Naive B cell (primary cell): ENCODE results near the gene TMEM254. TPM values are rescaled to one million over a fixed set of nuclear protein-coding genes. Genes with fewer than 3 reads are reported as not detected.
"Not testable (repeated sequence)": the region's sequence is repeated elsewhere in the genome, so short reads cannot be mapped to it uniquely, and the experiment has no call there.

Experiments
- ATAC-seq, 2 donors: fragments of 150-1000 bp; cut with Tn5 transposase; 2 replicates each; pipeline ENCODE4 v1.10.0; 2021; ENCODE audit warnings: low read depth in 2 of 2, mild to moderate bottlenecking in 2 of 2, moderate library complexity in 2 of 2
- DNase-seq: peaks from one replicate; pipeline ENCODE4 v3.0.0; 2022
- H3K27ac Mint-ChIP-seq, 6 donors: one replicate each; pipeline ENCODE4 v1.8.0; 2020 to 2022; ENCODE audit warnings: mild to moderate bottlenecking in 6 of 6, mixed read lengths in 6 of 6, moderate library complexity in 5 of 6, inconsistent platforms in 2 of 6
- H3K27me3 Mint-ChIP-seq, 3 donors: one replicate each; pipeline ENCODE4 v1.8.0; 2021 to 2022; ENCODE audit warnings: mixed read lengths in 3 of 3, mild to moderate bottlenecking in 1 of 3
- H3K36me3 Mint-ChIP-seq, 2 donors: one replicate each; pipeline ENCODE4 v1.8.0; 2020 to 2022; ENCODE audit warnings: mixed read lengths in 2 of 2, inconsistent platforms in 1 of 2, mild to moderate bottlenecking in 1 of 2
- H3K4me1 Mint-ChIP-seq, 3 donors: one replicate each; pipeline ENCODE4 v1.8.0; 2020 to 2022; ENCODE audit warnings: mixed read lengths in 3 of 3, inconsistent platforms in 1 of 3, mild to moderate bottlenecking in 1 of 3, moderate library complexity in 1 of 3
- H3K4me3 Mint-ChIP-seq, 8 donors: one replicate each; pipeline ENCODE4 v1.8.0; 2020 to 2022; ENCODE audit warnings: mild to moderate bottlenecking in 8 of 8, mixed read lengths in 8 of 8, moderate library complexity in 8 of 8, inconsistent platforms in 2 of 8
- H3K9me3 Mint-ChIP-seq, 7 donors: one replicate each; pipeline ENCODE4 v1.8.0; 2020 to 2022; ENCODE audit warnings: mixed read lengths in 7 of 7, mild to moderate bottlenecking in 5 of 7, inconsistent platforms in 2 of 7, moderate library complexity in 1 of 7
- polyA plus RNA-seq, 6 donors: library from polyadenylated mRNA; unstranded; fragments of 300-500 nt; fragmentation: Illumina TruSeq; gene quantifications; one replicate each; pipeline ENCODE4 v1.2.3, GENCODE V29; 2021; ENCODE audit warnings: low read depth in 6 of 6

Gene TMEM254
- polyA plus RNA-seq, 6 donors from 2014 or later = 26.2 to 46.5 (median 36.7) TPM

- Mint-ChIP-seq H3K4me1 (no peaks in the 10 kb centered on the region), H3K4me3 (no peak overlapping the region), H3K36me3 (peaks cover 5 to 8% of the 10 kb centered on the region in 2 donors), H3K27ac (no peak overlapping the region), H3K27me3 (no peaks in the 10 kb centered on the region), H3K9me3 (no peaks in the 10 kb centered on the region)
- DNase-seq = no peak
- ATAC-seq = no peak
Observed at GRCh38 chr10:80090121-80090520, 11.7 kb downstream of the TMEM254 start.

DNA sequence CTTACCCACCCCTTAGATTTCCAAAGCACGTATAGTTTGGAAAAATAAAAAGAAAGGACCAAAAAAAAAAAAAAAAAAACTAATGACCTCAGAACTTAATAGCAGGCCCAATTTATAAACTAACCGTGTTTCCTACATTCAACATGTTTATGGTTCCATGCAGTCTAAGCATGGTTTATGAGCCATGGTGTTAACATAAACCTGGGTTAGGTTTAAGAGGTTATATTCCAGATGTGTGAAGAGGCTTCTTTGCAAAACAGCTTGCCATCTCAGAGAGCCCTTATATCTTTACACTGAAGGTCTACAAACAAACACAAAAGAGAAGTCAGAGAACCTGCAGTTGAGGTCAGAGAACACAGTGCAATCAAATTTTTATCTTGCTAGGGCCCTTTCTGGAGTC is 15.8 kb downstream of the TMEM254 start:
- Mint-ChIP-seq H3K27ac (no peak overlapping the region), H3K4me3 (no peak overlapping the region), H3K36me3 (peaks cover 5 to 8% of the 10 kb centered on the region in 2 donors), H3K9me3 (no peaks in the 10 kb centered on the region), H3K4me1 (no peaks in the 10 kb centered on the region), H3K27me3 (peaks cover 0 to 21% (median 4%) of the 10 kb centered on the region in 3 donors)
- ATAC-seq (no peak), DNase-seq (no peak)

DNA sequence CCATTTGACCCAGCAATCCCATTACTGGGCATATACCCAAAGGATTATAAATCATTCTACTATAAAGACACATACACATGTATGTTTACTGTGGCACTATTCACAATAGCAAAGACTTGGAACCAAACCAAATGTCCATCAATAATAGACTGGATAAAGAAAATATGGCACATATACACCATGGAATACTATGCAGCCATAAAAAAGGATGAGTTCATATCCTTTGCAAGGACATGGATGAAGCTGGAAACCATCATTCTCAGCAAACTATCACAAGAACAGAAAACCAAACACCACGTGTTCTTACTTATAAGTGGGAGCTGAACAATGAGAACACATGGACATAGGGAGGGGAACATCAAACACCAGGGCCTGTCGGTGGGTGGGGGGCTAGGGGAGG is 19.8 kb downstream of the TMEM254 start:
- H3K4me1 Mint-ChIP-seq, H3K27ac Mint-ChIP-seq, DNase-seq, H3K9me3 Mint-ChIP-seq, H3K4me3 Mint-ChIP-seq, H3K36me3 Mint-ChIP-seq, ATAC-seq: not testable (repeated sequence)
- H3K27me3 Mint-ChIP-seq = peaks cover 0 to 25% (median 9%) of the 10 kb centered on the region in 3 donors

- not testable (repeated sequence) for H3K36me3 Mint-ChIP-seq, H3K4me1 Mint-ChIP-seq, DNase-seq, ATAC-seq, H3K4me3 Mint-ChIP-seq, H3K9me3 Mint-ChIP-seq, H3K27ac Mint-ChIP-seq
- H3K27me3 Mint-ChIP-seq = peaks cover 0 to 25% (median 9%) of the 10 kb centered on the region in 3 donors
Observed at GRCh38 chr10:80099295-80099694, 20.8 kb downstream of the TMEM254 start.

DNA sequence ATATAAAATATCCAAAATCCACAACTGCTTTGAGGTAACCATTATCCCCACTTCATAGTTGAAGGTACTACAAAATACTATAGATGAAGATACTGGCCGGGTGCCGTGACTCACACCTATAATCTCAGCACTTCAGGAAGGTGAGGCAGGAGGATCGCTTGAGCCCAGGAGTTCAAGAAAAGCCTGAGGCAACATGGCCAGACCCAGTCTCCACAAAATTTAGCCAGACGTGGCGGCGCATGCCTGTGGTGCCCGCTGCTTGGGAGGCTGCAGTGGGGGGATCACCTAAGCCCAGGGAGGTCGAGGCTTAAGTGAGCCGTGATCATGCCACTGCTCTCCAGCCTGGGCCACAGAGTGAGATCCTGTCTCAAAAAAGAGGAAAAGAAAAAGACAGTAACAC is 21.7 kb downstream of the TMEM254 start:
- Mint-ChIP-seq H3K27ac (peak overlapping the region in 1 of 6 donors; percentile 38), H3K9me3 (no peaks in the 10 kb centered on the region), H3K27me3 (peaks cover 0 to 25% (median 9%) of the 10 kb centered on the region in 3 donors), H3K4me1 (no peaks in the 10 kb centered on the region), H3K4me3 (no peak overlapping the region), H3K36me3 (no peaks in the 10 kb centered on the region)
- DNase-seq (no peak), ATAC-seq (no peak)

DNA sequence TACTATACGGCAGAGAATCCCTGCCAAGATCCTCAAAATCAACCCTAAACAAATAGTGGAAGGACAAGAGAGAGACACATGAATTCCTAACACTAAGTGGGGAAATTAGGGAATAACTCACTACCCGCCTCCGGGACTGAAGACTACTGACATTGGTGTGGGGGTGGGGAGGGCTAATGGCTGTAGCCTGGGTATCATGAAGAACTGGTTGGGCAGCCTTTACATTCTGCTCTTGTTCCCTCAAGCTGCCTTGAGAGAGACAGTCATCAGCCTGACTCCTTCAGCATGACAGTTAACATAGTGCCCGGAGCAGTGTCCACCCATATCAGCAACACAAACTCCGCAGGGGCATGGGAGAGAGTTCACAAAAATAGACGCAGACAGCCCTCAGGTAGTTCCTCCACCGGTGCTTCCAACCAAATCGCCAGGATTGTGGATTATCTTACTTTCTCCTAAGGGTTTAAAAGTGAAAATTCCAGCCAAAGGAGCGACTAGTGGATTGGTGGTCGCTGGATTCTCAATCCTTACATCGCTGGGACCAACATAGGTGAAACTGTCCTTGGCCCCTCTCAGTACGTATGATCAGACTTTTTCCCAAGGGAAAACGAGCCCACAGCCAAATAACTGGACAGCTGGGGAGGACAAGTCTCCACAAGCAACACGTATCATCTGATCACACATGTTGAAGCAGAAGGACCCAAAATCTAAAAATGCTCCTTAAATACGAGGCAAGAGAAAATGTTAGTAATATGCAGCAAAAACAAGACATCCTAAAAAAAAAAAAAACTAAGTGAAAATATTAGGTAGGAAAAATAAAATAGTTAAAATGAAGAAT is 22.6 kb downstream of the TMEM254 start:
- H3K4me3 Mint-ChIP-seq = peak overlapping the region in 1 of 8 donors; percentile 5
- peaks cover 0 to 2% (median 0%) of the 10 kb centered on the region in 7 donors for H3K9me3 Mint-ChIP-seq
- H3K27me3 Mint-ChIP-seq = peaks cover 0 to 21% (median 9%) of the 10 kb centered on the region in 3 donors
- no peaks in the 10 kb centered on the region for H3K36me3 Mint-ChIP-seq
- DNase-seq = no peak
- no peak overlapping the region for H3K27ac Mint-ChIP-seq
- ATAC-seq = no peak
- no peaks in the 10 kb centered on the region for H3K4me1 Mint-ChIP-seq

GRCh38 chr10:80104066-80104926 is 25.8 kb downstream of the TMEM254 start:
- no peak overlapping the region for H3K4me3 Mint-ChIP-seq
- H3K36me3 Mint-ChIP-seq = peaks cover 10 to 17% of the 10 kb centered on the region in 2 donors
- DNase-seq (no peak), ATAC-seq (peak in 1 of 2 donors; percentile 38)
- peaks cover 0 to 4% (median 3%) of the 10 kb centered on the region in 3 donors for H3K27me3 Mint-ChIP-seq
- H3K9me3 Mint-ChIP-seq = peaks cover 9 to 30% (median 19%) of the 10 kb centered on the region in 7 donors
- no peak overlapping the region for H3K27ac Mint-ChIP-seq
- H3K4me1 Mint-ChIP-seq = no peaks in the 10 kb centered on the region

DNA sequence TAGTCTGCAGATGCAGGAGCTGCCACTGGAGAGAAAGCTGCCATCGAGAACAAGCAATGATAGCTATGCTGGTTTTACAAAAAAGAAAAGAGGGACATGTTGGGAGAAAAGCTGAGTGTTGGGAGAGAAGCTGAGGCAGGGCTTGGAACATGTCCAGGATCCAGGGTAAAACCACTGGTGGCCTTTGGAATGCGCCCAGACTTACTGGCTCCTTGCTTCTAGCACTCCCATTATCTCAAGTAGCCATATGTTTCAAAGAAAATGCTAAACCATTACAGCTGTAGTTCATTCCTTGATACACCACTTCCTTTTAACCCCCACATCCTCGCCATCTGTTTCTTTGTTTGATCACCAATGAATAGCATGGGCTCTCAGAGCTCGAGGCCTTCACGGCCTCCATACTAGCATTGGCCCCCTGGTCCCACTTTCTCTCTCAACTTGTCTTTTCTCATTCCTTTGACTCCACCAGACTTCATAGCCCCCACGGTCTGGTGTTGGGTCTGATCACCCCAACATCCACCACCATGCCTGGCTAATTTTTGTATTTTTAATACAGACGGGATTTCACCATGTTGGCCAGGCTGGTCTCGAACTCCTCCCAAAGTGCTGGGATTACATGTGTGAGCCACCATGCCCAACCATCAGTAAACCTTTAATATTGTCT is 30.2 kb downstream of the TMEM254 start:
- peaks cover 10 to 23% of the 10 kb centered on the region in 2 donors for H3K36me3 Mint-ChIP-seq
- H3K9me3 Mint-ChIP-seq = peaks cover 10 to 40% (median 26%) of the 10 kb centered on the region in 7 donors
- H3K27ac Mint-ChIP-seq = peak overlapping the region in 1 of 6 donors; percentile 36
- ATAC-seq (no peak), DNase-seq (no peak)
- H3K4me1 Mint-ChIP-seq = no peaks in the 10 kb centered on the region
- H3K27me3 Mint-ChIP-seq = peaks cover 0 to 5% (median 0%) of the 10 kb centered on the region in 3 donors
- H3K4me3 Mint-ChIP-seq = no peak overlapping the region

GRCh38 chr10:80110986-80111385 is 32.5 kb downstream of the TMEM254 start:
- H3K27me3 Mint-ChIP-seq = peaks cover 0 to 5% (median 0%) of the 10 kb centered on the region in 3 donors
- no peak for ATAC-seq
- H3K36me3 Mint-ChIP-seq = peaks cover 10 to 23% of the 10 kb centered on the region in 2 donors
- H3K4me3 Mint-ChIP-seq = peak overlapping the region in 1 of 8 donors; percentile 0
- no peak overlapping the region for H3K27ac Mint-ChIP-seq
- H3K9me3 Mint-ChIP-seq = peaks cover 10 to 40% (median 25%) of the 10 kb centered on the region in 7 donors
- DNase-seq = no peak
- no peaks in the 10 kb centered on the region for H3K4me1 Mint-ChIP-seq

- ATAC-seq = no peak
- peaks cover 0 to 2% (median 0%) of the 10 kb centered on the region in 7 donors for H3K9me3 Mint-ChIP-seq
- H3K27me3 Mint-ChIP-seq = peaks cover 0 to 16% (median 13%) of the 10 kb centered on the region in 3 donors
- no peak overlapping the region for H3K4me3 Mint-ChIP-seq
- no peaks in the 10 kb centered on the region for H3K4me1 Mint-ChIP-seq
- H3K36me3 Mint-ChIP-seq = no peaks in the 10 kb centered on the region
- DNase-seq = no peak
- H3K27ac Mint-ChIP-seq = no peak overlapping the region
Observed at GRCh38 chr10:80118669-80119068, 40.2 kb downstream of the TMEM254 start.

DNA sequence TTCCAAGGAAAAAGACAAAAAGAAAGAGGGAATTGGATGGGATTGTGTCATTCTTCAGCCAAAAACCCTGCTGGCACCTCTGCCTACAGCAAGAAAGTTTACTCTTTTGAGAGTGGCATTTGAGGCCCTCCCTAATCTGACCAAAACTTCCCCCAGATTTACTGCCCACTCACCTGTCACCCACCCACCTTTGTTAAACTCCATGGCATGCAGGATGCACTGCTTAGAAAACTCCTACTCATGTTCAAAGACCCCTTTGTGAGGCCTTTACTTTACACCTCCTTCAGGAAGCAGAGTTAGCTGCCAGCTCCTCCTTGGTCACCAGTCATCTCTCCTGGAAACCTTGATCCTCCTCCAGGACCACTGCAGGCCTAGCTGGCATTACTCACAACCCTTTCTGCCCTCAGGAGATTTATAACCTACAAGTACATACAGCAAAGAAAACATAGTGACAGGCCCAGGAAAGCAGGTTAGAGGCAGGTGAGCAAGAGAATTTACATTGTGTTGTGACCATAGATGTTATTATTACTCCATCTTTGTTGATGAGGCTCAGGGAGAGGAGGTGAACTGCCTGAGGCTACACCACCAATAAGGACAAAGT is 43.7 kb downstream of the TMEM254 start:
- ATAC-seq = no peak
- Mint-ChIP-seq H3K4me1 (no peaks in the 10 kb centered on the region), H3K4me3 (no peak overlapping the region), H3K9me3 (peaks cover 0 to 2% (median 0%) of the 10 kb centered on the region in 7 donors), H3K36me3 (no peaks in the 10 kb centered on the region), H3K27me3 (peaks cover 5 to 37% (median 29%) of the 10 kb centered on the region in 3 donors), H3K27ac (no peak overlapping the region)
- no peak for DNase-seq

- peaks cover 5 to 42% (median 32%) of the 10 kb centered on the region in 3 donors for H3K27me3 Mint-ChIP-seq
- no peaks in the 10 kb centered on the region for H3K36me3 Mint-ChIP-seq
- peaks cover 0 to 2% (median 0%) of the 10 kb centered on the region in 7 donors for H3K9me3 Mint-ChIP-seq
- no peak overlapping the region for H3K27ac Mint-ChIP-seq
- no peak overlapping the region for H3K4me3 Mint-ChIP-seq
- DNase-seq = no peak
- H3K4me1 Mint-ChIP-seq = no peaks in the 10 kb centered on the region
- no peak for ATAC-seq
Observed at GRCh38 chr10:80122746-80123145, 44.3 kb downstream of the TMEM254 start.

GRCh38 chr10:80126876-80127275 is 48.4 kb downstream of the TMEM254 start:
- Mint-ChIP-seq H3K27me3 (peaks cover 14 to 41% (median 20%) of the 10 kb centered on the region in 3 donors), H3K27ac (no peak overlapping the region), H3K4me1 (peaks cover 0 to under 1% (median 0%) of the 10 kb centered on the region in 3 donors), H3K36me3 (no peaks in the 10 kb centered on the region), H3K9me3 (no peaks in the 10 kb centered on the region), H3K4me3 (no peak overlapping the region)
- no peak for DNase-seq
- ATAC-seq = no peak
